Embryonic facial prominence (tissue), 1 donor: Measurements from ENCODE around the gene FAM13A.
"Not testable (repeated sequence)": the region's sequence is repeated elsewhere in the genome, so short reads cannot be mapped to it uniquely, and the experiment has no call there.

Experiments
- DNase-seq: peaks from one replicate; pipeline ENCODE4 v3.0.0-alpha.2; 2016; ENCODE audit errors: extremely low spot score

FAM13A gene

GRCh38 chr4:88960576-88960975 is 96.4 kb downstream of the FAM13A start:
- no peak for DNase-seq

GRCh38 chr4:88958080-88958479 is 98.9 kb downstream of the FAM13A start:
- no peak for DNase-seq

GRCh38 chr4:88957570-88957969 is 99.4 kb downstream of the FAM13A start:
- no peak for DNase-seq

- no peak for DNase-seq
Measured at GRCh38 chr4:88955580-88956380, 101.2 kb downstream of the FAM13A start.

- no peak for DNase-seq
Measured at GRCh38 chr4:88953400-88953799, 103.6 kb downstream of the FAM13A start.

GRCh38 chr4:88952081-88952480 is 104.9 kb downstream of the FAM13A start:
- no peak for DNase-seq

- DNase-seq = no peak
Measured at GRCh38 chr4:88949605-88950004, 107.4 kb downstream of the FAM13A start.

- DNase-seq = no peak
Measured at GRCh38 chr4:88940506-88940905, 116.5 kb downstream of the FAM13A start.

- no peak for DNase-seq
Measured at GRCh38 chr4:88939697-88940096, 117.3 kb downstream of the FAM13A start.

- DNase-seq = no peak
Measured at GRCh38 chr4:88938138-88938537, 118.8 kb downstream of the FAM13A start.

- DNase-seq = no peak
Measured at GRCh38 chr4:88937081-88937480, 119.9 kb downstream of the FAM13A start.

GRCh38 chr4:88933414-88934160 is 123.4 kb downstream of the FAM13A start:
- DNase-seq = no peak

- DNase-seq = no peak
Measured at GRCh38 chr4:88928852-88929251, 128.1 kb downstream of the FAM13A start.

- DNase-seq = no peak
Measured at GRCh38 chr4:88927420-88927819, 129.6 kb downstream of the FAM13A start.

GRCh38 chr4:88919056-88919455 is 137.9 kb downstream of the FAM13A start:
- DNase-seq = no peak

GRCh38 chr4:88913181-88913580 is 143.8 kb downstream of the FAM13A start:
- not testable (repeated sequence) for DNase-seq

GRCh38 chr4:88911246-88912212 is 145.5 kb downstream of the FAM13A start:
- no peak for DNase-seq

- DNase-seq = no peak
Measured at GRCh38 chr4:88910101-88910500, 146.9 kb downstream of the FAM13A start.

- DNase-seq = no peak
Measured at GRCh38 chr4:88908521-88908920, 148.5 kb downstream of the FAM13A start.

GRCh38 chr4:88908003-88908402 is 149.0 kb downstream of the FAM13A start:
- no peak for DNase-seq

- no peak for DNase-seq
Measured at GRCh38 chr4:88907478-88907877, 149.5 kb downstream of the FAM13A start.

- DNase-seq = not testable (repeated sequence)
Measured at GRCh38 chr4:88904240-88904639, 152.7 kb downstream of the FAM13A start.
